GM12875 (cell line): ENCODE data around the gene TPSAB1.

ENCODE experiments used
- H3K4me3 ChIP-seq: one replicate; pipeline ENCODE4 v1.5.1; 2011; ENCODE audit warnings: low read depth, low read length, control low read depth
- CTCF ChIP-seq: IDR thresholded peaks from 2 replicates; pipeline ENCODE4 v1.5.1; 2011; ENCODE audit warnings: low read depth, mild to moderate bottlenecking, control low read depth, inconsistent platforms, low read length, moderate library complexity, borderline replicate concordance; ENCODE audit not compliant: insufficient read depth

Gene TPSAB1

GRCh38 chr16:1211451-1212268 lies 28.8 kb upstream of the TPSAB1 start:
- no peak overlapping the region for H3K4me3 ChIP-seq

GRCh38 chr16:1212616-1213194 lies 27.8 kb upstream of the TPSAB1 start:
- TF ChIP-seq CTCF = no peak
- H3K4me3 ChIP-seq = no peak overlapping the region

More at GRCh38 chr16:1211451-1212268, 28.8 kb upstream of the TPSAB1 start:
- no peak for TF ChIP-seq CTCF

GRCh38 chr16:1213231-1213630 lies 27.3 kb upstream of the TPSAB1 start:
- H3K4me3 ChIP-seq = no peak overlapping the region
- TF ChIP-seq CTCF = no peak

GRCh38 chr16:1213796-1214372 lies 26.6 kb upstream of the TPSAB1 start:
- no peak for TF ChIP-seq CTCF
- H3K4me3 ChIP-seq = no peak overlapping the region

GRCh38 chr16:1214719-1215118 lies 25.8 kb upstream of the TPSAB1 start:
- no peak for TF ChIP-seq CTCF
- no peak overlapping the region for H3K4me3 ChIP-seq

- no peak for TF ChIP-seq CTCF
Measured at GRCh38 chr16:1215574-1216295, 24.8 kb upstream of the TPSAB1 start.

More at GRCh38 chr16:1215574-1216295, 24.8 kb upstream of the TPSAB1 start:
- no peak overlapping the region for H3K4me3 ChIP-seq
